NCI-H82 treated with DMSO at 0.1 percent for 48 hours (cell line): ENCODE measurements around the gene FIS1.

Source experiments
- DNase-seq: peaks from one replicate; lab custom pipeline; 2025; ENCODE audit not compliant: unreplicated experiment; lab: John Stamatoyannopoulos, UW

The FIS1 gene

DNA sequence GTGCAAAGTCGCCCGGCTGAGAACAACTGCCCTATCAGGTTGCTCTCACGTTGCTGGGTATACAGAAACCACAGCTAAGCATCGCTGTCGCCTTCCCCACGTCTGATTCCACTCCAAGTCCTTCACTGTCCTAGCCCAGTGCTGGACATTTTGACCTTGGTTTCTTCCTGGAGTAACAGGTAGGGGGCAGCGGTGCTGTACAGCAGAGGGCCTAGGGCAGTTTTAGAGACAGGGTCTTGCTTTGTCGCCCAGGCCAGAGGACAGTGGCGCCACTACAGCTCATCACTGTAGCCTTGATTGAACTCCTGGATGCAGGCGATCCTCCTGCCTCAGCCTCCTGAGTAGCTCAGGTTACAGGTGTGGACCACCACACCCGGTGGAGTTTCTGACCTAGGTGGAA is 9.8 kb downstream of the FIS1 start:
- no peak for DNase-seq

DNA sequence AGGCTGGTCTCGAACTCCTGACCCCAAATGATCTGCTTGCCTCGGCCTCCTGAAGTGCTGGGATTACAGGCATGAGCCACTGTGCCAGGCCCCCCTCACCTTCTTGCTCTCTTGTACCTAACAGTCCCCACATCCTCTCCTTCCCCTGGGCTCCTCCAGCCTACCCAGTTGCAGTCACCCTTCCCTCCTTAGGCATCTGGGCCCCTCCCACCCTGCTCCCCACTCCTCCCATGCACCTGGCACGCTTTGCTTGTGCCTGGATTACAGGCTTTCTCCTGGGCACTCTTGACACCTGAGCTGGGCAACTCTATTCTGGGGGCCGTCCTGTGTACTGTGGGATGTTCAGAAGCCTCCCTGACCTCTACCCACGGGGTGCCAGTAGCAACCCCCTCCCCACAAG is 10.2 kb downstream of the FIS1 start:
- no peak for DNase-seq

DNA sequence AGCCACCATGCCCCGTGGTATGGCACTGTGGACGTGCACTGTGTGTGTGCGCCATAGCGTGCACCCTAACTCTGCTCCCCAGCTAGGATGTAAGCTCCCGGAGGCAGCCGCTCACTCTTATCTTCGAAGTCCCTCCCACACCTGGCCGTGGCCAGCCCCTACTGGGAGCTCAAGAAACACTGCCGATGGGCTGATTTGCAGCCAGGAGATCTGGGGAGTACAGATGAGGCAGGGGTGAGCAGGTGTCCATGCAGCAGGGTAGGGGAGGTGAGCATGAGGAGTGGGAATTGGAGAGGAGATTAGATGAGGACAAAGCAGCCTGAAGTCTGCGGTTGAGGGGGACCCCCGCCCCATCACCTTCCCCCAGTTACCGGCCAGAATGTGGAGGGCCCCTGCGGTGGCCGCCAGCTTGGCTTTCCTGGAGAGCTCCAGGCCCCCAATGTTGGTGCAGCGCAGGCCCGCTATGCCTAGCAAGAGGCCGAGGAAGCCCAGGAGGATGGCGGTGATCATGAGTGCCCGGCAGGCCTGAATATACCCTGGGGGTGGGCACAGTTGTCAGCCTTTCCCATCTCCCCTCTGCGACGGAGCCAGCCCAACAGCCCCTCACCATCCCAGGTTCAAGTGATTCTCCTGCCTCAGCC is 10.9 kb downstream of the FIS1 start:
- no peak for DNase-seq

DNA sequence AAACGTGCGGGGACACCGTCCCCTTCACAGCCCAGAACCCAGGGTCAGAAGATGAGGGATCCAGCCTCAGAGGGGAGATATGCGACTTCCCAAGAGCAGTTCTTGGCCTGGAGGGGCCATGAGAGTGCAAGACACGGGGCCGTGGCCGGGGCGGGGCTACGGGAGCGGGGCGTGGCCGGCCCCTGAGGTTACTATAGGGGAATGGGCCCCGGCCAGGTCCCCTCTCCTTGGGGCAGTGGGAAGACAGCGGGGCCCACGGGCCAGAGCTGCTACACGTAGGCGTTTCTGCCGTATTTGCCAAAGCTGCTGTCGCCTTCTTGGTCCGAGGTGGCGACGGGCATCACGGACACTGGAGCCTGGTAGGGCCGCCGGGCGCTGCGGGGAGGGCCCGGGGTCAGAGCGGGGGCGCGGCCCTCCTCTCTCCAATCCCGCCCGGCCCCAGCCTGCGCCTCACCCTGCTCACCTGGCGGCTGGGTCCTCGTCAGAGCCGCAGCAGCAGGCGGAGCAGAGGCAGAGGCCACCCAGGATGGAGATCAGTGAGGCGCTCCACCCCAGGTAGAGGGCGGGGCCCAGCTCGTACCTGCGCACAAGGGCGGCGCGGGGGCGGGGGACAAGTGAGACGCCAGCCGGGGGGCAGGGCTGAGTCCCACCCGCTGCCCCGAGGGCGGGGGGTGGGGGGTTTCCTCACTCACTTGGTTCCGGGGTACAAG is 12.6 kb downstream of the FIS1 start:
- no peak for DNase-seq

DNA sequence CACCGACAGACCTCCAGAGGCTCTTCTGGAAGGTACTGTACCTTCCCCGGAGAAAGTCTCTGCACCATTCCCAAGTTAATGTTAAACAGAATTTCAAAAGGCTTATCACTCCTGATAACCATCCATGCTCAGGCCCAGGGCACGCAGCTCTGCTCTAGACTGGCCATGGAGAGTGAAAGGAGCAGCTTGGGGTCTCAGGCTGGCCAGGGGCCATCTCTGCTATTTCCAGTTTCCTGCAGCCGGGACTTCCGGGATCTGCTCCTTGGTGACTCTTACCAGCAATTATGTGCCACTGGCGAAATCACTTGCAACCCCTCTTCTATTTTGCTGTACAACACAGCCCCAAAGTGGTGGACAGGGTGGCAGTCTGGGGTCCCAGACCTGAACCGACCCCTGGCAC is 13.2 kb downstream of the FIS1 start:
- DNase-seq, result no peak

DNA sequence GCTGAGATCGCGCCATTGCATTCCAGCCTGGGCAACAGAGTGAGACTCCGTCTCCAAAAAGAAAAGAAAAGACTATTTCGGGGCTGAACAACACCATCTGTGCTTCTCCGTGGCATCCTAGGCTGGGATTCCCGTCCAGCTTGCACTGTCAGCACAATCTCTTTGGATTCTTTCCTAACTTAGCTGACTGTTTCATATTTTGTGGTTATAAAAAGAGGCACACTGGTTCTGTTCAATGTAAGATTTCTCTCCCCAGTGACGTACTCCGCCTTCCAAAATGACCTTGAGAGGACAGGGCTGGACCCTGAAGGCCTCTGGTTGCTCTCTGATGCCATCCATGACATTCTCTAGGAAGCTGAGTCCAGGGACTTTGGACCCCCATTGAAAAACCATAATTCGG is 18.2 kb downstream of the FIS1 start:
- DNase-seq, result no peak

DNA sequence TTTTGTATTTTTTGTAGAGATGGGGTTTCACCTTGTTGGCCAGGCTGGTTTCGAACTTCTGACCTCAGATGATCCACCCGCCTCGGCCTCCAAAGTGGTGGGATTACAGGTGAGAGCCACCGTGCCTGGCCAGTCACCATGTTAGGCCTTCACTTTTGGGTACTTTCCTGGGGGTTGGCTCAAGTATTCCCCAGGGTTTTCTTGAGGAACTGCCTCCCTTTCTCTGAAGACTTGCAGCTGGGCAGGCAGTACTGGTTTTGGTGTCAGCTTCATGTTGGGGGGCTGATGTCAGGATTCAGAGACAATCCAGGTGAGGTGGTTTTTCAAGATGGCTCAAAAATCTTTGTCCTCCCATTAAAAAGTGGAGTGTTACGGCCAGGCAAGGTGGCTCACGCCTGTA is 19.2 kb downstream of the FIS1 start:
- DNase-seq, result no peak

DNA sequence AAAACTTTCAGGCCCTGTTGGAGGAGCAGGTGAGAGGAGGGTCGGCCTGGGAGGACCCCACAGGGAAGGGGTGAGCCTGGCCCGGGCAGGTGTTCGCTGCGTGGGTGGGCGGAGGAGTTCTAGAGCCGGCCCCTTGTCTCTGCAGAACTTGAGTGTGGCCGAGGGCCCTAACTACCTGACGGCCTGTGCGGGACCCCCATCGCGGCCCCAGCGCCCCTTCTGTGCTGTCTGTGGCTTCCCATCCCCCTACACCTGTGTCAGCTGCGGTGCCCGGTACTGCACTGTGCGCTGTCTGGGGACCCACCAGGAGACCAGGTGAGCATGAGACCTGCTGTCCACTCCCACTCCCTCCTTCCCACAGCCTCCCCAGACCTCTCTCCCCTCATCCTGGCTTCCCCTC is 21.4 kb downstream of the FIS1 start:
- DNase-seq, result no peak

DNA sequence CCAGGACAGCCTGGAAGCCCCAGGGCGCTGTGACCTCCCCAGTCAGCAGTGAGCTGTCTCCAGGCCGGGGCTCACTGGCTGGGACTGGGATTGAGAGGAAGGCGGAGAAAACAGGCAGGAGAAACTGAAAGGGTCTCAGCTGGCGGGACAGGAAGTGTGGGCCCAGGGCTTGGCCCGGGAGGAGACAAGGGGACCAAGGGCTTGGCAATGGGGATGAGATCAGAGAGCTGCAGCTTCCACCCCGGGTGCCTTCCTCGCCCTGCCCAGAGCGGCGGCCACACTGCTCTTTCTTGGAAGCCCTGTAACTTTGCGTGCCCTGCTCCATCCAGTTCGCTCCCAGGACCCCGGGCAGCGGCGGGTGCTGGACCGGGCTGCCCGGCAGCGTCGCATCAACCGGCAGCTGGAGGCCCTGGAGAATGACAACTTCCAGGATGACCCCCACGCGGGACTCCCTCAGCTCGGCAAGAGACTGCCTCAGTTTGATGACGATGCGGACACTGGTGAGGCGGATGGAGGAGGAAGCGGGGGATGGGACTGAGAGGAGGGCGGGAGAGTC is 22.5 kb downstream of the FIS1 start:
- DNase-seq, result no peak

DNA sequence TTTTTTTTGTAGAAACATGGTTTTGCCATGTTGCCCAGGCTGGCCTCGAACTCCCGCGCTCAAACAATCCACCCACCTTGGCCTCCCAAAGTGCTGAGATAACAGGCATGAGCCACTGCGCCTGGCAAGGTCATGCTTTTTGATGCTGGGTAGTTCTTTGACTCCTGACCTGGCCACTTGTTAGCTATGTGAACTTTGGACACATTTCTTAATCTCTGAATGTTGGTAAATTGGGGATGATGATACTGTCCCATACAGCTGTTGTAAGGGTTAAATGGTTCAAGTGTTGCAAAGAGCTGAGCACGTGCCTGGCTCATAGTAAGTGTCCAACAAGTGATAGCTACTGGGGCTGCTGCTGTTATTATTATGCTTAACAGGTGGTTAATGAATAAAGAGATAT is 24.6 kb downstream of the FIS1 start:
- no peak for DNase-seq

DNA sequence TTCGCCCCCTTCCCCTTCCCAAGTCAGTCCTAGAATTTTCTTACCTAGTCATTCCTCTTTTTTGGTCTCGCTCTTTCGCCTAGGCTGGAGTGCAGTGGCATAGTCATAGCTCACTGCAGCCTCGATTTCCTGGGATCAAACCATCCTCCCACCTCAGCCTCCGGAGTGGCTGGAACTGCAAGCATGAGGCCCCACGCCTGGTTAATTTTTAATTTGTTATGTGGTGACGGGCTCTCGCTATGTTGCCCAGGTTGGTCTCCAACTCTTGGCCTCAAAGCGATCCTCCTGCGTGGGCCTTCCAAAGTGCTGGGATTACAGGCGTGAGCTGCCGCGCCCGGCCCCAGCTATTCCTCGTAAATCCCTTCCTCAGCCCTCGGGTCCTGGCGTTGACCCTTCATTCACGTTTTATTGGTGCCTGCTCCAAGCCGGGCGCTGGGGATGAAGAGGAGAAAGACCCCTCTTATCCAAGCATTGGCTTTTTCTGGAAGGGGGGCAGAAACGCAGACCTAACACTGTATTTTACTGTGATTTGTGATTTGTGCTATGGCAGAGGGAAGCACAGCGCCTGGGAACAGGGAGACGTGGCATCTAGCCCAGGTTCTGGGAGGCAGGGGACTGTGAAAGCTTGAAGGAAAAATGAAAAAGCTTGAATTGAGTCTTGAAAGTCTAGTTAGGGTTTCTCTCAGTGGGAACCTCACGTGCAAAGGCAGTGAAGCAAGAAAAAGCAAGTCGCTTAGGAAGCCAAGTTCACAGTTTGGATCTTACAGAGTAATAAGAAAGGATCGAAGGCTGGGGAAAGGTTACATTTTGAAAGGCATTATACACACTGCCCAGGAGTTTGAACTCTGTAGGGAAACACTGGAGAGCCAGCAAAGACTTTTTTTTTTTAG is 26.4 kb downstream of the FIS1 start:
- no peak for DNase-seq

DNA sequence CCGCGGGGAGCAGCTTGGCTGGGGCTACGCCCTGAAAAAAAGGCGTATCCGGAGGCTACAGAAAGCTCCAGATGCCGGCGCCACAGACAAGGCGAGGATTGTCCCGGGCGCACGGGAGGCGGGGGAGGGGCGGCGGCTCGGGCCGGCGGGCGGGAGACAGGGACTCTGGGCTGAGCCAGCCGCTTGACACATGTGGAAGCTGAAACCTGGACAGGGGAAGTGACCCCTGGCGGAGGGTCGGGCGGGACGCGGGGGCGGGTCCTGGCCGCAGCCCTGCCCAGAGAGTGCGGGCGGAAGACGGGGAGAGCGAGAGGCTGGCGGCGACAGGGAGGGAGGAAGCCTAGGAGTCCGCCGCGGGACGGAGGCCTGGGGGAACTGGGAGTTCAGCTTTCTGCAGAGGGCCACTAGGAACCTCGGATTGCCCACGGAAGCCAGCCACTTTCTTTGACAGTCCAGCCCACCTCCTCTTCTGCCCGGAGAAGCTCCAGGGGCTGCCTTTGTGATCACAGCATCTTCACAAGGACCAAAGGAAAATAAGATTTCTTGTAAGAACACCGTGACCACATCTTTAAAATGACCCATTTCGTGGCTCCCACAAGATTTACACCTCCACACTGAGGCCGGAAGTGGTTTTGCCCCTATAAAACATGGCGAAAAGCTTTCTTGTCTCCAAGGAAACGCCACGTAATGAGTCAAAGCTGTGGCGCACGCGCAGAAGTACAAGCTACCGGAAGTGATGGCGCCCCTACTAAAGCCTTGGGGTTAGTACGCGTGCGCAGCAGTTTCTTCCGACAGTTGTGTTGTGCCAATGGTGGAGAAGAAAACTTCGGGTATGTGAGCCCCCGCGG is 27.3 kb downstream of the FIS1 start, which contains the start of the genes PLOD3 and ZNHIT1:
Gene PLOD3, minus strand, starts transcription at position 194 of the 848 bp plus-strand sequence. CDS start 307 bp downstream, outside the sequence.
Gene ZNHIT1, plus strand, starts transcription at position 778 of the 848 bp plus-strand sequence. Its CDS starts 31 bp downstream, at position 809.
- peak; percentile 97 for DNase-seq

DNA sequence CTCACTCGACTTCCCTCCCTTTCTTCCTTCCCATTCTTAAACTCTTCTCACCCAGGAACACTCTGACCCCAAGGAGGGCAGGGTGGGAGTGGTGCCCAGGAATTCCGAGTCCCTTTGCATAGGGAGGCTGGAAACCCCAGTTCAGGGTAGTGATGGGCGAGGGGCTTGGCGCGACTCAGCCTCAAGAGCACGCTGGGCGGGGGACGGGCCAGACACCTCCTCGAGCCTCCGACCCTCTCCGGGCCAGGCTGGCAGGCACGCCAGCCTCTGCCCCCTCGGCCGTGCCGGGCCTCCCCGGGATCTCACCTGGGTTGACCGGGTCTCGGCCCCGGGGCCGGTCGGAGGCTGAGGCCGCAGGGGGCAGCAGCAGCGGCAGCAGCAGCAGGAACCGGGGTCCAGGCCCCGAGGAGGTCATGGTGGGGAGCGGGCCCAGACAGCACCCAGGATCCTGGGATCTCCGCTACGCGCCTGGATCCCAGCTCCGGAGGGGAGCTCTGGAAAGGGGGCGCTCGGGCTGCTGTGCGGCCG is 28.0 kb downstream of the FIS1 start:
- DNase-seq, result no peak

DNA sequence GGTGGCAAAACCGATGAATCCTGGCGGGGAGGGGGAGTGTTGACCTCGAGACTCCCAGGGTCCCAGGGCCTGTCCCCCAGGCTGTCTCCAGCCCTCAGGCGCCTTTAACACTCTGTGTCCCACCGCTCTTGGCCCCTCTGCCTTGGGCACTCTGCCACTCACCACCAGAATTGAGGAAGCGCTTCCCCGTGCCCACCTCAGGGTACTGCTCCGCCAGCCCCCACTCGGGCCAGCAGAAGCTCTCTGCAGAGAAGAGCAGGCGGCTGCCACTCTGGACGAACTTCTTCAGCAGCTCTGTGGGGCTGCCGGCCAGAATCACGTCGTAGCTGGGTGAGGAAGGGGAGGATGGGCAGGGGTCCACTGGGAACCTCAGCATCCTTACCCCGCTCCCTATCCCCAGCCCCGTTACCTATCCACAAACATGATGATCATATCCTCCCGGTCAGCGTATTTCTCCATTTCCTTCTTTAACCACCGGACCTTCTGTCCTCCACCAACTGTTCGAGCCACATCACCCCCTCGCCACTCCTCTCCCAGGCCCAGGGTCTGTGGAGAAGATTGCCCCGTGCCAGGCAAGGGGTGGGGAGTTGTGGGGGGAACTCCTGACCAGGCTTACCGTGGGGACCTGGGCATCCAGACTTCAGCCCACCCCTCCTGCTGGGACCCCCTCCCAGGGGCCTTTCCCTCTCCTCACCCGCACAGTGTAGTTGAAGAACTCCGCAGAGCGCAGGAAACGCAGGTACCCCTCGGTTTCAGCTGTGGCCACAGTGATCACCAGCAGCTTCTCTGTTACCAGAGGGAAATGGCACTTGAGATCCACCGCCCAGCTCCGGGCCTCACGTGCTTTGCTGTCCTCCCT is 28.7 kb downstream of the FIS1 start:
- DNase-seq, result no peak

DNA sequence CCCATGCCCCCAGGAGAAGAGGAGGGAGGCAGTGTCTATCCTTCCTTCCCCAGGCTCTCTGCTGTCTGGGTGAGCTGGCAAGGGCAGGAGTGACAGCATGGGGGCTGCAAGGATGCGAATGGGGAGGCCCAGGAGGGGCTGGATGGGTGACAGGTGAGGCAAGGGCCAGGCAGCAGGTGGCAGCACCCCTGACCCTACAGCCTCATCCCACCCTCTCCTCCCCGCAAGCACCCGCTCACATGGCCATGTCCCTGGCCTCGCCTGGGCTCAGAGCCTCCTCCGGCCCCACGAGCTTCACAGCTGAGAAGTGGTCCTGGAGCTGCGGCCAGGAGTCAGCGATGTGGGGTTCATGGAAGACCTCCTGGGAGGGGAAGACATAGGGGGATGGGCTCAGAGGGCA is 32.9 kb downstream of the FIS1 start:
- DNase-seq, result no peak

DNA sequence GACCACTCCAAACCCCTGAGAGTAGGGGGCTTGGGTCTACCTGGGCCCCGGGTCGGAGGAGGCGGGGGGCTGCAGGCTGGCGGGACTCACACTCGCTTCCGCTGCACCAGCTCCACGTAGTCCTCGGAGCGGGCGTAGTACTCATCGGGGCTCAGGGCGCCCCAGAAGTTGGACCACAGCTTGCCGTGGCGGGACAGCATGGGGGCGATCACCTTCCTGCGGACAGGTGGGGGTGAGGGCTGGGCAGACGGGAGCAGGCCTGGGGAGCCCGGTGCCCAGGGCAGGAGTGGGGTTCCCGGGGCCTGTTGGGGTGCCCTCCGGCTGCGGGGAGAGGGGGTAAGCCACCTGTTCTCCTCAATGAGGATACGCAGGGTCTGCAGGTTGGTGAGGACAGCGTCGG is 33.4 kb downstream of the FIS1 start:
- DNase-seq, result no peak

DNA sequence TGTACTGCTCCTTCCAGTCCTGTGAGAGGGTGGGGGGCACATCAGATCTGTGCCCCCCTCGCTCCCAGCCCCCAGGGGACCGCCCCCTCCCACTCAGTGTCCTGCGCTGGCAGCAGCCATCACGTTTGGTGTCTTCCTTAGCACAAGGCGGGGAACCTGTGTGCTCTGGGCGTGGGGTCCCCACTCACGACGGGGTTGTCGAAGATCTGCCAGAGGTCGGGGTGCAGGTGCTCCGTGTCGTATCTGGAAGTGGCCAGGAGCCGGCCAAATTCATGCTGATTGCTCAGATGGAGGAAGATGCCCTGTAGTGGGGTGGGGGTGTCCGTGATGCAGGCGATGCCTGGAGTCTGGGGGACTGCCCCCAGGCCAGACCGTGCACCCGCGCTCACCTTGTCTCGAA is 34.7 kb downstream of the FIS1 start:
- no peak for DNase-seq

DNA sequence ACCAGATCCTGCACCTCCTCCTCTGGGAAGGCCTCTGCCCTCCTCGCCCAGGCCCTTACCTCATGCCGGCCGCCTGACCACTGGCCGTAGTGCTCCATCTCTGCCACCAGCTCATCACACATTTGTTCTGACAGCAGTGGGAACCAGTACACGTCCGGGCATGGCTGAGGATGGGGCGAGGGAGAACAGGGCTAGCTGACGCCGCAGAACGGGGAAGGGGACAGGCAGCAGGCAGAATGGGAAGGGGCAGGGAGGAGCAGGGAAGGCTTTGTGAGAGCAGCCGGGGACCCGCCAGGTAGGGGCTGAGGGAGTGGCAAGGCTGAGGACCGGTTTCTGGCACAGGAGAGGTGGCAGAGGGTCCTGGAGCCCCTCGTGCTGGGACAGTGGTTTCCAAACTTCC is 36.1 kb downstream of the FIS1 start:
- DNase-seq, result no peak

DNA sequence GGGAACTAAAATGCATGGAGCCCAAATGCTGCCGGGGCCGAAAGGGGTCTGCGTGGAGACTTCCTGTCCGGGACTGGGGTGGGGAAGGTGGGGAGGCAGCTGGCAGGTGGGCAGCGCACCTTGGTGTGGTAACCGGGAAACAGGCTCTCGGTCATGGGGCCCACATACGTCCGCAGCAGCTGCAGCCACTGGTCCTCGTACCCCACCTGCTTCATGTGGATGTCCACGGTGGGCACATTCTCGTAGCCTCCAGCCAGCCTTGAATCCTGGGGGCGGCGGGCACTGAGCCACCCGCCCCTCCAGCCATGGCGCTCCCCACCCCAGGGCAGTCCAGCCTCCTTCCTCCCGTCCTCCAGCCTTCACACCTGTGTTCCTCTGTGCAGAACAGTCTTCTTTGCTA is 37.4 kb downstream of the FIS1 start:
- DNase-seq, result no peak
